ENCODE results near the gene SKAP2.

The SKAP2 gene

GRCh38 chr7:26864309-26865093 is at the start of gene SKAP2:
Gene SKAP2, minus strand, starts transcription at chr7:26864590. Its CDS starts 161 bp downstream, at chr7:26864429.
- DNase-seq, result peak; percentile 74

GRCh38 chr7:26912933-26913536 is 48.6 kb upstream of the SKAP2 start:
- DNase-seq, result no peak

DNA sequence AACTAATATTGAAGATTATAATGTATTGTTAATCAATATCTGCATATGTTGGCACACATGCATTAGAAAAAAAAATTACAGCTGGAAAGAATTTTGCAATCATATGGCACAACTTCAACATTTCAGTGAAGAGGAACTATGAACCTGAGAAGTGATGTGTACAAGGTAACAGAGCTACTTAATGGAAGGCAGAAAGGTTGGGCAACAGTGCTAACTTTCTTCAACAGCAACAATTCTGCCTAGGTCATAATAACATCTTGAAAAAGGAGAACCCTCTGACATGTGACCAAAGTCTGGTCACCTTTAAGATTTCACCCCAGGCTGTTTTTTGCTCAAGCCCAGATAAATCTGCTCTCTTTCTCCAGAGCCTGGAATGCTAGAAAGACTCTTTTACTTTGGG is 47.9 kb upstream of the SKAP2 start:
- DNase-seq, result no peak

DNA sequence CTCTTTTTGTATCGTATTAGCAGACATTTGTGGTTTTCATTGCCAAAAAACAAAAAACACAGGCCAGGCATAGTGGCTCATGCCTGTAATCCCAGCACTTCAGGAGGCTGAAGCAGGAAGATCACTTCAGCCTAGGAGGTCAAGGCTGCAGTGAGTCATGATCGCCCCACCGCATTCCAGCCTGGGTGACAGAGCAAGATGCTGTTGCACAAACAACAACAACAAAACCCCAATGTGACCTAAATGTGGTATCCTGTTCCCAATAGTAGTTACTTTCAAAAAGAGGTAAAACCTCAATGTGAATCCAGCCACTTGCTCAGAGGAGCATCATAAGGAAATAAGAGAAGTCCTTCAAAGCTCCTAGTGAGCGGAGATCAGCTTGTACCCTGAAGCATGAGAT is 45.8 kb upstream of the SKAP2 start:
- no peak for DNase-seq

DNA sequence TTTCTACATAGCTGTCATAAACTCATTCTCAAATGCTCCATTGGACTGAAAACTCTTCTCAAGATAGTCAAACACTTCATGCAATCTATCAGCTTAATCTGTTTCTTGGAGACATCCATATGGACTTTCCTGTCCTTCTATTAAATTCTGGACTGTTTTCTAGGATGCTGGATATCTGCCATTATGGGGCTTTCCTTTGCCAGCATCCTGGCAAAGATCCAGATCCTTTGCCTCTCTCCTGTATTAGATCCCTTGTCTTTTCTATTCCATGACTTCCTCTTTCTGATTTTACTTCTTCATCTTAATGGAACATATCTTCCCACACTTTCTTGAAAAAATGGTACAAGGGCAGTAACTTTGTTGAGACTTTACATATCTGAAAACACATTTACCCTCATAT is 35.9 kb upstream of the SKAP2 start:
- DNase-seq, result no peak

DNA sequence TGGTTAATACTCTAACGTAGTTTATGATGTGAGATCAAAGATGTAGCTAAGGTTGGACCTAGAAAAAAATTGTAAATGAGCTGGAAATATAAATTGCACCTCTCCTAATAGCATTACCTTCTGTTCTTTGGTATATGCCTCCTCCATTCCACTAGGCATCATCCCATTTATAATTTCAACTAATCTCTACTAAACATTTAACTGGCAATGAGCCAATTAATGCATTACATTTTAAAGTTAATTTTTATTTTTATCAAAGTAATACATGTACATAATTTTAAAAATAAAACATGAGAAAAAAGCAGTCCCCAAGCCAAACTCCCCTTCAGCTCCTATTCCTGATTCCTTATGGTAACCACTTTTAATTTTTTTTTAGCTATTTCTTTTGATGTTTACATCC is 35.1 kb upstream of the SKAP2 start:
- no peak for DNase-seq

DNA sequence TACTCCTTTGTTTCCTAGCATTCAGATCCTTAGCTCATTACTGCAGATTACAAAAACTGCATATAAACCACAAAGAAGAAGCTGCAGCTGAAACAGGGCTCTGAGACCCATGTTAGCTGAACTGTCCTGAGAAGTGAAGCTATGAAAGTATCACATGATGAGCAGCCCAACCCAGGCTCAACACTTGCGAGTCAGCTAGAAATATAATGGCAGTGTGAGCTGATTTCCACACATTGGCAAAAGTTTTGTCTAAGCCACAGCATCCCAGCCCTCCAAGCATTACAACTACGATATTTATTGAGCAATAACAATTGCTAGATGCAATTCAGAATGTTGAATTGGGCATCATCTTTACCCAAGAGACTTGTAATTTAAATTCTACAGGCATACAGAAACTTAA is 34.5 kb upstream of the SKAP2 start:
- DNase-seq, result no peak

GRCh38 chr7:26897928-26898327 is 33.5 kb upstream of the SKAP2 start:
- no peak for DNase-seq

DNA sequence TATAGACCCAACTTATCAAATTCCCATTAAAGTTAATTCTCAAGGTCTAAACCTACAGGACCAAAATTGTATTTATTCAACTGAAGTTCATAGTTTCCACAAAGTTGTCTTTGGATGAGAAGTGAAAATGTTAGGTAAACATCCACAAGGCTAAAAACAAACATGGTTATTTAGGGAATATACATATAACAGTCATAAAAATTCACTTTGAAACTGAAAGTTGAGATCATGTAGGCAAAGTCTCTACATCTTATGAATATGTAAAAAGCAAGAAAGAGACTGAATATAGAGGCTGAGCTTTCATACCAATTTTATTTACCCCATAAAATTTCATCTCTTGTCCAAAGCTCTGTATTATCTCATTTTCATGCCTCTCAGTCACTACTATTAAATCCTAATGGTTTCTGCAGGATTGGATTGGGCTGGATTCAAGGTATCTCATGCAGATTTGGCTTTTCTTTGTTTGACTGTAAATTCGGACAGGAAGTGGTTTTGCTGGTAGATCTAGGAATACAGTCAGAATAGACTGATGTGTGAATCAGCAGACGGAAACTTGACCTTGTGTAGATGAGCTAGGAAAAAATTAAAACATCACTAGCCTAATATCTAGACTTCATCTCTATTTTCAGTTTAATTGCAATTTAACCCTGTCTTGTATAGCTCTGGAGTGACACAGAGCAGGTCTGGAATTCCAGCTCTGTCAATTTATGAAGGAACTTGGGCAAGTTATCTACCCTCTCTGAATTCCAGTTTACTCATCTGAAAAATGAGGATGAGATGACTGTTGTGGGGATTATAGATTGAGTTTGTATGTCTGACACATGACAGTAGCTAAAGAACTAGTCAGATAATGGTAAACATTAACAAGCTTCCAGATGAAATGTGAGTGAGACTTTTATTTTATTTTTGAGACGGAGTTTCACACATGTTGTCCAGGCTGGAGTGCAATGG is 27.3 kb upstream of the SKAP2 start:
- no peak for DNase-seq

GRCh38 chr7:26880852-26881251 is 16.5 kb upstream of the SKAP2 start:
- DNase-seq, result no peak

DNA sequence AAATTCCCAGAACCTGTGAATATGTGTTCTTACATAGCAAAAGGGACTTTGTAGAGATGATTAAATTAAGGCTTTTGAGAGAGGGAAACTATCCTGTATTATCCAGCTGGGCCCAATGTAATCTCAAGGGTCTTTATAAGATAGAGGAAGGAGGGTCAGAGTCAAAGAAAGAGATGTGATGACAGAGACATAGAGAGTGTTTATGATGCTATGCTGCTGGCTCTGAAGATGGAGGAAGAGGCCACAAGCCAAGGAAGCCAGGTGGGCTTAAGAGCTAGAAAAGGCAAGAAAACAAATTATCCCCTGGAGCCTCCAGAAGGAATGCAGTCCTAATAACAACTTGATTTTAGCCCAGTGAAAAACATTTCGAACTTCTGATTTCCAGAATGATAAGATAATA is 15.3 kb upstream of the SKAP2 start:
- no peak for DNase-seq

GRCh38 chr7:26868841-26869495 is 4.6 kb upstream of the SKAP2 start:
- DNase-seq, result no peak

DNA sequence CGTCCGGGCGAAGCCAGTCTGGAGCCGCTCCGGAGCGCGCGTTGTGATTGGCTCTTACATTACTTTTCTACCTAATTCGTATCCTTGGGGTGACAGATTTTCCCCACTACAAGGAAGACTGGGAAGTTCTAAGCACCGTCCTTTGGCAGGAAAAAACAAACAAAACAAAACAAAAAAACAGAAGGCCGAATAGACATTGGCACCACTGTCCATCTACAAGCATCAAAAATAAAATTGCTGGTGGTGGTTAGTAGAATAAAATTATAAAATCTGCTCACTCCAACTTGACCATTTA is 651 bp upstream of the SKAP2 start:
- no peak for DNase-seq

GRCh38 chr7:26863518-26864308 is 677 bp downstream of the SKAP2 start:
- DNase-seq, result peak; percentile 1

- DNase-seq, result no peak
These were observed 1.6 kb downstream of the SKAP2 start for GRCh38 chr7:26862834-26863233.

- no peak for DNase-seq
These were observed 3.3 kb downstream of the SKAP2 start for GRCh38 chr7:26861050-26861449.

GRCh38 chr7:26860361-26860760 is 4.0 kb downstream of the SKAP2 start:
- no peak for DNase-seq

DNA sequence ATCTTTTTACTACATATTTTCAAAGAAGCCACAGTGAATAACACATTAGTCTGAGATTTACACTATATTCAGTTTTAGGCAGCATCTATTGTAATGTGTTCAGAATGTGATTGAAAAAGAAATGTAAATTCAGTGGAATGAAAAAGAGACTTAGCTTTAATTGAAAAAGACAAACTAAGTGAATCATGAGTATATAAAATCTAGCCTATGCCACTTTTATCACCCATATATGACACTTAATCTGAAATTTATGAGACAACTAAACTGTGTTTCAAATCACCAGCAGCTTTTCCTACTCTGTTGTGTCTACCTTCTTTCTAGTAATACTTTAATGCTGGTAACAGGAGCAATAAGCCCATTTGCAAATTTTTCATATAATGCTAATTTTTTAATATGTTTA is 4.7 kb downstream of the SKAP2 start:
- no peak for DNase-seq

DNA sequence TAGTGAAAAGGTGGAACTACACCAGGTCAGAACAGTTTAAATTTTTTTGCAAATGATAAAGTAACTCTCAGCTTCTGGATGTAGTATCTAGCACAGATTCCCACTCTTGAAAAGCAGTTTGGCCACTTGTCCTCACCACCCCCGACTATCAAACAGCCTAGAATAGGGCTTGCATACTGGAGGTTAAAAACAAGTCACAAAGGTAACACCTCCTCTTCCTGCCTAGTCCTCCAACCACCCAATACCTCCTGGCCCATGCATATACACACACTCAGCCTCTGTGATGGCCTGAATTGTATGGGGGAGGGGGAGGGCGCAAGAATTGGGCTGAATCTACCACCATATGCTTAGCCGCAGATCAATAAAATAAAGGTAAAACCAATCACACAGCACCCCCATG is 5.7 kb downstream of the SKAP2 start:
- no peak for DNase-seq

- DNase-seq, result no peak
These were observed 6.1 kb downstream of the SKAP2 start for GRCh38 chr7:26858241-26858715.

DNA sequence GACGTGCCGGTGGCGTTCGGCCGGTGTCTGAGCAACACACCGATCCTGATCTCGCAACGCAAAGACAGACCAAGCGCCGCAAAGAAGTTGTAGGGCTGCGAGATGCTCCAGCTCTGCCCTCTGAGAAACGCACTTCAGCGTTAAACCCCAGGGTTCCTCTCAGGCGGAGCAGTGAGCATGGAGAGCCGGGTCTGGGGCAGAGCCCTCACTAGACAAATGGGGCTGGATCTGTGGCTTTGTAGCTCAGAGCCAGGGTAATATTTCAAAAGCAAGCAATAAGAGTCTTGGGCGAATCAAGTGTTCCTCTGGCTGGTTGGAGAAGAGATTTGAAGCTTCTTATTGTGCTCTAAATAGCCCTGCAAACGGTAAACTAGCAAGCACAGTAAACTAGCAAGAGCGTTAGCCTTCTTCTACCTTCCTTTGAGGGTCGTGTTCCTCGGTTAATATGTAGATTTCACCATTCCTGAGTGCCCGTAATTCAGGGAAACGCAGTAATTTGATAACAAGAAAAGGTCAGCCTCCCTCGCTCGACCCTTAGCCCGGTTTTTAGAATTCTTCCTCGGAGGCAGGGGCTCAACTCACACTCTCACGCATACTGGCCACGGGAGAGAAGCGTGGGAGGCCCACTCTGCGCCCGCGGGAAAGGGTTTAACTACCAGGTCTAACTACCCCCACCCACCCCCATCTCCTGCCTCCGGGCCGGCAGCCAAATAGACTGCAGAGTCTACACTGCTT is 6.7 kb downstream of the SKAP2 start:
- DNase-seq, result no peak

- DNase-seq, result no peak
These were observed 7.3 kb downstream of the SKAP2 start for GRCh38 chr7:26857170-26857505.

Data from stimulated activated CD4-positive, alpha-beta T cell treated with anti-CD3 and anti-CD28 coated beads, Interleukin-12 subunit alpha, Interleukin-12 subunit beta, amount 100 ng/mL, for 4 hours (primary cell).